Measurements from ENCODE around the gene FRRS1.
A peak's percentile ranks its signal among the peaks of the same experiment; 100 is the strongest.
"Not testable (repeated sequence)": the region's sequence is repeated elsewhere in the genome, so short reads cannot be mapped to it uniquely, and the experiment has no call there.

The FRRS1 gene, protein sequence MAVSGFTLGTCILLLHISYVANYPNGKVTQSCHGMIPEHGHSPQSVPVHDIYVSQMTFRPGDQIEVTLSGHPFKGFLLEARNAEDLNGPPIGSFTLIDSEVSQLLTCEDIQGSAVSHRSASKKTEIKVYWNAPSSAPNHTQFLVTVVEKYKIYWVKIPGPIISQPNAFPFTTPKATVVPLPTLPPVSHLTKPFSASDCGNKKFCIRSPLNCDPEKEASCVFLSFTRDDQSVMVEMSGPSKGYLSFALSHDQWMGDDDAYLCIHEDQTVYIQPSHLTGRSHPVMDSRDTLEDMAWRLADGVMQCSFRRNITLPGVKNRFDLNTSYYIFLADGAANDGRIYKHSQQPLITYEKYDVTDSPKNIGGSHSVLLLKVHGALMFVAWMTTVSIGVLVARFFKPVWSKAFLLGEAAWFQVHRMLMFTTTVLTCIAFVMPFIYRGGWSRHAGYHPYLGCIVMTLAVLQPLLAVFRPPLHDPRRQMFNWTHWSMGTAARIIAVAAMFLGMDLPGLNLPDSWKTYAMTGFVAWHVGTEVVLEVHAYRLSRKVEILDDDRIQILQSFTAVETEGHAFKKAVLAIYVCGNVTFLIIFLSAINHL

DNA sequence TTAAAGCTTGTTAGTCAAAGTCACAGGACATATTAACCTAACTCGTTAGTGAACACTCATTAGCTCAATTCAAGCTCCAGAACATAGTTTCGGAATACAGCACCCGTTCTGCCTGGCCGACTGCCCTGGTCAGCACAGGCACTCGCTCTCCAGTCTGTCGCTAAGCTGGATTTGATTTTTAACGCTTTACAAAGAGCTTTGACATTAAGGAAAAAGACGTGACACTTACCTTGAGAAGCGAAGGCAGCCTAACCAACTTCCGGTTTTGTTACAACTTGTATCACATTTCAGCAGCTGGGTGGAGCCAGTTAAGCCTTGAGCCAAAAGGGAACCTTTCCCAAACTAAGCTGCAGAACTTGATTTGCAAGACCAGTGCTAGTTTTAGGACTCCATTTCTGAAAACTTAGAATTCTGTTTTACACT lies at the start of gene FRRS1:
Gene FRRS1 (minus strand): TSS at position 258 of the 423 bp plus-strand sequence. CDS start 17,867 bp downstream, outside the sequence.
- peak in 1 of 2 donors; percentile 13 for DNase-seq (ENCODE audit: low read depth in 2 of 2)

DNA sequence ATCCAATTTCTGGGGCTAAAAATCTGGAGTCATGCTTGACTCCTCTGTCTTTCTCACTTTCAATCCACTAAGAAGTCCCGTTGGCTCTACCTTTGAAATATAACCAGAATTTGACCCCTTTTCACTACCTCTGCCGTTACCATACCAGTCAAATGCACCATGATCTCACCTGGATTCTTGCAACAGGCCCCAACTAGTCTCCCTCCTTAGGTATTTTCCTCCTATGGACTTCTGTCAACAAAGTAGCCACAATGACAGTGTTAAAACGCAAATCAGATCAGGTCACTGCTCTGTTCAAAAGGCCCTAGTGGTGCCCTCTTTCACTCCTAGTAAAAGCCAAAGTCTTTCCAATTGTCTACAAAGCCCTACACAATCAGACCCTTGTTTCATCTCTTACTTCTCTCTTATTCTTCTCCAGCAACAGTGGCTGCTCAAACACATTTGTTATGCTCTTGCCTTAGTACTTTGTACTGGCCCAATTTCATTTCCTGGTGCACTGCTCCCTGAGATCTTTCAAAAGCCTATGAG lies 48.0 kb upstream of the FRRS1 start:
- no peak for DNase-seq (ENCODE audit: low read depth in 2 of 2)

DNA sequence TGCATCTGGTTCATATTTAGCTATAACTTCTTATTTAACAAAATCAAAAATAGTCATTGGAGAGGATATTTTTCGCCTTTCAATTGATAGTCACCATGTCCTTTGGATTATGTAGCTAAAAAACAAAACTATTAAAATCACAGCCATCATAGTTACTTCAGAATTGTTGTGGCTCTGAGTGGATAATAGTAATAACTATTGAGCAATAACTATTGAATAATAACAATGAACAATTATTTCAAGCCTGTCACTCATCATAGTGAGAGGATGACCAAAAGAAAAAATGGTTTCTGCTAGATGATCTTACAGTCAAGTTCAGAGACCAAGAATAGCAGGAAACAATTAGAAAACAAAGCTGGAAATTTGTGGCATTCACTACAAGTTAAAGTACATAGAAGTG lies 45.3 kb upstream of the FRRS1 start:
- no peak for DNase-seq (ENCODE audit: low read depth in 2 of 2)

DNA sequence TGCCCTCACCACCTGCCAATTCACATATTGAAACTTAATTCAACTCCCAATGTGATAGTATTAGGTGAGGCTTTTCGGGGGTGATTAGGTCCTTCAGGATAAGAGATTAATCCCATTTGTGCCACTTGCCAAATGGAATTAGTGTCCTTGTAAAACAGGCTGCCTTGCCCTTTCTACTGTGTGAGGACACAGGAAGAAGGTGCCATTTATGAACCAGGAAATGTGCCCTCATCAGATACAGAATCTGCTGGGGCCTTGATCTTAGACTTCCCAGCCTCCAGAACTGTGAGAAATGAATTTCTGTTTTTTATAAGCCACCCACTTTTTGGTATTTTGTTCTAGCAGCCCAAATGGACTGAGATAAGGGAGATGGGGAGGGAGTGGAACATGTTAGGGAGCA lies 44.6 kb upstream of the FRRS1 start:
- no peak for DNase-seq (ENCODE audit: low read depth in 2 of 2)

DNA sequence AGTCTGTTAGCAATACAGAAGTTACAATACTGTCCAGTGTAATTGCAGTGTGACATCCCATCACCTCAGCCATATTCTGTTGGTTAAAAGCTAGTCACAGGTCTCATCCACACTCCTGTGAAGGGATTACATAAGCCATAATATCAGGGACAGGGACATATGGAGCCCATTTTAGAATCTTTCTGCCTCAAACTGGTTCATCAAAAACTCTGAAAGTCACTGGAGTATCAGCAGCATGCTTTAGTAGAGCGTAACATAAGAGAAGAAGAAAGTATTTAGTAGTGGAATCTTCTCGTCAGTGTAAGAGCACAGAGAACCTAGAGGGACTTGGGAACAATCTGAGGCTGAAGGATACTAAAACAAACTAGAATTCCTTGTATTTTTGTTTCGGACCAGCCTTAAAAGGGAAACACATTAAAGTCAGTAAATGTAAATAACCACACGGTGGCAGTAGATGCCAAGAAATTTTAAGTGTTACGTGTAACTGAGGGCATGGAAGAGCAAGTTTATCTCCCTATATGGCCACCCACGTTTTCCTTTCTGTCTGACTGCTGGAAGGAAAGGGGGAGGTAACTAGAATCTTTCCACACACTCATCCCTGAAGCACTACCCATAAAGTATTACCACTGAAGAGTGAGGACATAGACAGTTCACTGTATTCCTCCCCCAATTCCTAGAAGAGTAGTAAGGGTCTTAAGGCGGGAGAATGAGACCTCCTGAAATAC lies 42.1 kb upstream of the FRRS1 start:
- DNase-seq (ENCODE audit: low read depth in 2 of 2), result peak in 1 of 2 donors; percentile 22

DNA sequence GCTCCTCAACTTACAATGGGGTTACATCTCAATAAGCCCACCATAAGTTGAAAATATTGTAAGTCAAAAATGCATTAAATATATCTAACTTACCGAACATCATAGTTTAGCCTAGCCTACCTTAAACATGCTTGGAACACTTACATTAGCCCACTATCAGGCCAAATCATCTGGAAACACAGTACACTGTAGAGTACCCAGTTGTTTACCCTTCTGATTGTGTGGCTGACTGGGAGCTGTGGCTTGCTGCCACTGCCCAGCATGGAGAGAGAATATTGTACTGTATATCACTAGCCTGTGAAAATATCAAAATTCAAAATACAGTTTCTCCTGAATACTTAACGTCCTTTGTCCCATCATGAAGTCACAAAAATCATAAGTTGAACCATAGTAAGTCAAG lies 40.4 kb upstream of the FRRS1 start:
- no peak for DNase-seq (ENCODE audit: low read depth in 2 of 2)

DNA sequence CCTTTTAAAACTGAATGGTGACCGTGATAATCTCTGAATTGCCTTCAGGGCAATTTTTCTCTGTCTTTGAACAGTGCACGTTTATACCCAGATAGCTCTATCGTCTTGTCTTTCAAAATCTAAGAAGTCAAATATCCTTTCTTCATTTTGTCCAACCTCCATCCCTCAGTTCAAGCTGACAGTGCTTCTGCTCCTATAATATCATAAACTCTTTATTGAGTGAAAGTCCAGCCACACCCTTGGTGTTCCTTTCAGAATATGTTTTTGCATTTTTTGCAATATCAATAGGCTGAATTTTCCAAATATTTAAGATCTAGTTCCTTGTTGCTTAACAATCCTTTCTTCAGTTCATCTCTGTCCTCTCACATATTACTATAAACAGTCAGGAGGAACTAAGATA lies 35.1 kb upstream of the FRRS1 start:
- no peak for DNase-seq (ENCODE audit: low read depth in 2 of 2)

DNA sequence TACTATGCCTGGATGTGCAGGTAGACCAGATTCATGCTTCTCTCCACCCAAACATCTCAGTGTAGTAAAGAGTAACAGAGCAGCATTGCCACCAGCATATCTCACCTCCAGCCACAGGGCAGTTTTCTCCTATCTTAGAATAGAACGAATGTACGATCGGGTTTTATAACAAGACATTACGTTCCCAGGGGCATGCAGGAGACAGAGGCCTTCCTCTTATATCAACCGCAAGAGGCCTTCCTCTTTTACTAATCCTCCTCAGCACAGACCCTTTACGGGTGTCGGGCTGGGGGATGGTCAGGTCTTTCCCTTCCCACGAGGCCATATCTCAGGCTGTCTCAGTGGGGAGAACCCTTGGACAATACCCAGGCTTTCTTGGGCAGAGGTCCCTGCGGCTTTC lies 27.4 kb upstream of the FRRS1 start:
- DNase-seq (ENCODE audit: low read depth in 2 of 2), result not testable (repeated sequence)

DNA sequence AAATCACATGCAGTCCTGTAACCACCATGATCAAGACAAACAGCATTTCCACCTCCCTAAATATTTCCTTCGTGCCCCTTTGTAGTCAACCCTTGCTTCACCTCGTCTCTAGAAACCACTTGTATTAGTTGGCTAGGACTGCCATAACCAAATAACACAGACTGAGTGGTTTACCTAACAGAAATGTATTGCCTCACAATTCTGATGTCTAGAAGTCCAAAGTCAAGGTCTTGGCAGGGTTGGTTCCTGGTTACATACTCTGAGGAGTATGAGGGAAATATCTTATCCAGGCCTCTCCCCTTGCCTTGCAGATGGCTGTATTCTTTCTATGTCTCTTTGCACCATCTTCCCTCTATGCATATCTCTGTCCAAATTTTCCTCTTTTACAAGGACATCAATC lies 23.3 kb upstream of the FRRS1 start:
- DNase-seq (ENCODE audit: low read depth in 2 of 2), result no peak

DNA sequence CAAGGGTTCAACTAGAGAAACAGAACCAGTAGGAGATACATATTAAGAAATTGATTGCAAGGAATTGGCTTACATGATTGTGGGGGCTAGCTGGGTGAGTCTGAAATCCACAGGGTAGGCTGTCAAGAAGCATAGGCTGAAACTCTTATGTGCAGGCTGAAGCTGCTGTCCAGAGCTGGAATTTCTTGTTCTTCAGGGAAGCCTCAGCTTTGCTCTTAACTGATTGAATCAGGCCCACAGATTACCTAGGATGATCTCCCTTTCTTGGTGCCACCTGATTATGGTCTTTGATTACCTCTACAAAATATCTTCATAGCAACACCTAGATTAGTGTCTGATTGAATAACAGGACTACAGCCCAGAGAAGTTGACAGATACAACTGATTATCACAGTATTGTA lies 22.5 kb upstream of the FRRS1 start:
- no peak for DNase-seq (ENCODE audit: low read depth in 2 of 2)

DNA sequence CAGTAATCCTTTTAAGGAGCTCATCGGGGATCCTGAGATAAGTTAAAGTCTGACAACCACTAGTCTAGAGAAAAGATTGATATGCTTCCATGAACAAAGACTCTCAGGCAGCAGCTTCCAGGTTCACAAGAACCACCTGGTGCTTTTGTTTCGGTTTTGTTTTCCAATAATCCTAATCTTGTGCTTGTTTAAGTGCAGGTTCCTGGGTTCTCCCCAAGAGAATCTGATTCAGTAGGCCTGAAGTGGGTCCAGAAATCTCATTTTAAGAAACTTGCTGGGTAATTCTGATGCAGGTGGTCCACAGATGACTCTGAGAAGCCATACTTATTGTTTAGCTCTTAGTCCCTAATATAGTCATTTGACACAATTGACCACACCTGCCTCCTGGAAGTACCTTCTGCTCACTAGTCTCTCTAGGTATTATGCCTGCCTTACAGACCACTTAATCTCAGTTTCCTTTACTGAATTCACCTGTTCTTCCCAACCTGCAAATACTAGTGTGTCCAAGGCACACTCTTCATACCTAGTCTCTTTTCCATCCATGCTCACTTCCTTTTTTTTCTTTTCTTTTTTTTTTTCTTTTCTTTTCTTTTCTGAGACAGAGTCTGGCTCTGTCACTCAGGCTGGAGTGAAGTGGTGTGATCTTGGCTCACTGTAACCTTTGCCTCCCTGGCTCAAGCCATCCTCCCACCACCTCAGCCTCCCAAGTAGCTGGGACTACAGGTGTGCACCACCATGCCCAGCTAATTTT lies 20.5 kb upstream of the FRRS1 start:
- no peak for DNase-seq (ENCODE audit: low read depth in 2 of 2)

DNA sequence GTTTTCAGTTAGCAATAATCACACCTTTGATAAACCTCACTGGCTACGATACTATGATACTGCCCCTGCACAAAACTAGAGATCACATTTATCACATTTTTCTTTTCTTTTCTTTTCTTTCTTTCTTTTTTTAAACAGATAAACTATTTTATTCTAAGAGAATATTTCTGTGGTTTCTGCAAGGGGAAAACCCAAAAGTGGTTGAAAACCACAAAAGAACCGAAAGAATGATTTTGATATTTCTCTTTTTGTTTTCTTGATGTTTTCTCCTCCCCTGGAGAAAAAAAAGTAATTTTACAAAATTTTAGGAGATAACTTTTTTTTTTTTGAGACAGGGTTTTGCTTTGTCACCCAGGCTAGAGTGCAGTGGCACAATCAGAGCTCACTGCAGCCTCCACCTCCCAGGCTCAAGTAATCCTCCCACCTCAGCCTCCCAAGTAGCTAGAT lies 18.4 kb upstream of the FRRS1 start:
- DNase-seq (ENCODE audit: low read depth in 2 of 2), result no peak

DNA sequence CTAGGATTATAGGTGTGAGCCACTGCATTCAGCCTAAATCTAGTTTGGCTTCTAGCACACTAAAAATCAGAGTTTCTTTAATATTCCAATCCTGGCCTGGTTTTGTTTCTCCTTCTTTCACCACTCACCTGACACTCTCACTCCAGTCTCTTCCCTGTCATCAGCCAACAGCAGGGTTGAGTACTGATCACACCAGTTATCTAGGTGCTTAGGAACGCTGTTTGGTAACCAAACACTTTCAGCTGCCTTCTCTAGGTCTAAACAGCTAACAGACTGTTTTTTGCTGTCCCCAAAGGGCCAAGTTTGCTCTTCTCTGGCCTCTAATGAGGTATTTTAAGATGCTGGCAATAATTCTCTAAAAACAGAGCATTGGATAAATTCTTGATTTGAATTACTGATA lies 17.7 kb upstream of the FRRS1 start:
- DNase-seq (ENCODE audit: low read depth in 2 of 2), result no peak

DNA sequence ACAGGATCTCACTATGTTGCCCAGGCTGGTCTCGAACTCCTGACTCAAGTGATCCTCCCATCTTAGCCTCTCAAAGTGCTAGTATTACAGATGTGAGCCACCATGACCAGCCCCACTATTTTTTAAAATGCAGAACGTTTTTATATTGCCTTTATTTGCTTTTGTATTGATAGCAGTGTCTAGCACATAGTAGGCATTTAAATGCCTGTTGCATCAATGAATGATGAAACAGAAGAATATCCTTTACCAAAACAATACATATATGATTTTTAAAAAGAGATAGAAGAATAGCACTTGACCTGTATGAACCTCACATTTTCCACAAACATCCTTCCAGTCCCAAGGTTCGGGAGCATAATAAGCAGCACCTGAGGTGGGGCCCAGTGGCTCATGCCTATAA lies 16.5 kb upstream of the FRRS1 start:
- no peak for DNase-seq (ENCODE audit: low read depth in 2 of 2)

DNA sequence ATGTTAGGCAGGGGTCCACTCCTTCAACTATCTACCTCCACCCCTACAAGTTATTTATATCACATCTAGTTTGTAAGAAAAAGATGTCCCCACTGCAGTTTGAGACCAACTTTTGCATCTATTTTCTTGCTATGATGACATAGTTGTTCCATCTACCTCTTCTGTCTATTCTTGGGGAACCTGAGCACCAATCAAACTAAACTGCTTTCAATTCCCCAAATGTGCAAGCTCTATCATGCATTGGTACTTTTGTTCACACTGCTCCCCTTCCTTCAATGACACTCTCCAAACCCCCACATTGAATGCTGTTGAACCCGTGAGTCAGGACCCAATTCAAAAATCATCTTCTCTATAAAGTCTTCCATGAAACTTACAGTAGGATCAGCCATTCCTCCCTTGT lies 16.0 kb upstream of the FRRS1 start:
- DNase-seq (ENCODE audit: low read depth in 2 of 2), result no peak

DNA sequence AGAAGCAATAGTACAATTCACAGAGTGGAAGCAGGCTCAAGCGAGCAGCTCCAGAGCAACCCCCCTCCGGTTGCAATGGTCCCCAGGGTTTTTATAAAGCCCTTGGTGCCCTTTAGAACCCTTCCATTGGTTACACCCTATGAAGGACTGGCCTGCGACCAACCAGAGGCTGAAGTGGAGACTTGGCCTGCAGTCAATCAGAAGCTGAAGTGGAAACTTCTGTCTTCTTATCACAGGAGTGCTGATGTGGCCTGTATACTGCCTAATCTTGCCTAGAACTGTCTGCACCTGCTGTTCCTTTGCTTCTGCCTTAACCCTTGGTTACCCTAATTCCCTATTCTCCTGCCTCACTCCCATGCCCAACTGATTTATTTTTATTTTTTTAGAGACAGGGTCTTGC lies 15.4 kb upstream of the FRRS1 start:
- no peak for DNase-seq (ENCODE audit: low read depth in 2 of 2)

DNA sequence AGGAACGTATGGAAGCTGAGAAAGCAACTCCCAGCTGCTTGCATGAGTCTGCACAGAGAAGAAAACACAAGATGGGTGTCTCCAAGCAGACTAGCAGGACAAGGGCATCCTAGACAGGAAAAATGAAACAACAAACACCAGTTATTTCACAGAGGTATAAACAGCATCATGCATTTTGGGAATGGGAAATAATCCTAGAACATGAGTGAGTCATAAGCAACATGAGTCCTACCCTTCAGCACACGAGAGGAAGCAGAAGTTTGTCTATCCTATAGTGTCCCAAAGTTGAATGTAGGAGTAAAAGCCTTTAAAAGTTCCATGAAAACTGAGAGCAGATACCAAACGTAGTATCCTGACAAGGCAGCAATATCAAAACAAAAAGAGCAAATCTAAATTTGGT lies 11.3 kb upstream of the FRRS1 start:
- no peak for DNase-seq (ENCODE audit: low read depth in 2 of 2)

DNA sequence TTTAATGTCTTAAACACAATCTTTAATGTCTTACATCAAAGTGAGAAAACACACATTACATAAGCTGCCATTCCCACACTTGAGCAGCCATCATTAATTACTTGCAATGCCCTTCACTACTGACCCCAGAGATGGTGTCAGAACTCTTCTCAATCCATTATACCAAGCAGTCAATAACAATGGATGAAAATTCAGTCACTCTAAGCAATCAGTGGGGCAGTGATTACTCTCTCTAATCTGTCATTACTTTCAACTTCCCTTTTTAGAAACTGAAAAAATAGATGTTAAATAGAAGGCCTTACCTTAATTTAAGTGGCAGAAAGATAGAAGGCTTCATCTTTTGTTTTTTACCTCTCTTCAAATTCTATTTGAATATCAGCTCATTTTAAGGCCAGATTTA lies 9.7 kb upstream of the FRRS1 start:
- DNase-seq (ENCODE audit: low read depth in 2 of 2), result no peak

DNA sequence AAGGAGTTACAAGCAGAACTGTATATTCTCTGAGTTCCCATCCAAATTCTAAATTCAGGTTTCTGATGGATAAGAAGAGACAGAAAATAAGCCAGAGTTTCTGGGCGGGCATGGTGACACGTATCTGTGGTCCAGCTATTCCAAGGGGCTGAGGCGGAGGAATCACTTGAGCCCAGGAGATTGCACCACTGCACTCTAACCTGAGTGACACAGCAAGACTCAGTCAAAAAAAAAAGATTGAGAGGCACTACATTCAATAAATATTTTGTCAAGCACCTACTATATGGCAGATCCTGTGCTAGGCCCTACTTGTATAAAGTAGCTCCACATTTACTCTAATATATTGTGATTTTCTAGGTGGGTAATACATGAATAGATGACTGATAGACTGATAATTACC lies 6.4 kb upstream of the FRRS1 start:
- DNase-seq (ENCODE audit: low read depth in 2 of 2), result no peak

DNA sequence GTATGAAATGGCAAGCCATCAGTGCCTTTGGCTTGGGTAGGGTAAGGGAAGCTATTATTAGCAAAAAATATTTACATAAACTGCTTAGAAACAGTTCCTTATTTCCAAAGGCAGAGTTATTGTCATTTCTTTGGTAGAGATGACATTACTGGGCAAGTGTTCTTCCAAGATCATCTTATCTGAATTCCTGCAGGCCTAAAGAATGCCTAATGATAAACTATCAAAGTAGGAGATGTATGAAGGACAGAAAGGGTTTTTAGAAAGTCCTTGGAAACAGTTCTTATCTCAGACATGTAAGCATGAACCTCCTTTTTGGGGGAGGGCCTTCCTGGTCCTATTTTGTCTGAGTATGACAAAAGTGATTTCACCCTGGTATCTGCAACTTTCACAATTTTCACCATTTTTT lies 5.1 kb upstream of the FRRS1 start:
- DNase-seq (ENCODE audit: low read depth in 2 of 2), result no peak

DNA sequence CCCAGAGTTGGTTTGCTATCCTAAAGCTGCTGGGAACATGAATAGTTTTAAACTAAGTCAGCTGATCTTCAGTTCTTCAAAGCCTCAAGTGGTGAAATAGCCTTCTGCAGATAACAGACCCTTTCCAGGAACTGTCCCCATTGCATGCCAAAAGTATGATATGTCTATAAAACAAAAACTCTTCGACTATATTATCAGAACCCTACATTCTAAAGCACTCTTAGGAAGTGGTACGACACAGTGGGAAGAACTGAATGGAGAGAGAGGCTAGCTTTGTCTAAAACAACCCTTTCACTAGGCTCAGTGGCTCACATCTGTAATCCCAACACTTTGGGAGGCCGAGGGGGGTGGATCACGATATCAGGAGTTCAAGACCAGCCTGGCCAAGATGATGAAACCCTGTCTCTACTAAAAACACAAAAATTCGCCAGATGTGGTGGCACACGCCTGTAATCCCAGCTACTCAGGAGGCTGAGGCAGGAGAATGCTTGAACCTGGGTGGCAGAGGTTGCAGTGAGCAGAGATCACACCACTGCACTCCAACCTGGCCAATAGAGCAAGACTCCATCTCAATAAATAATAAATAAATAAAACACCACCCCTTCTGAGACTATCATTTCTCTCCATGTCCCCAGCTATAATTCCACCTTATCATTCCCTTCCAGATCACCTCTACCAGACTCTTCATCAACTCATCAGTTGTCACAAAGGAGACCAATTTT lies 2.2 kb upstream of the FRRS1 start:
- no peak for DNase-seq (ENCODE audit: low read depth in 2 of 2)

All from stimulated activated CD4-positive, alpha-beta T cell treated with anti-CD3 and anti-CD28 coated beads, Interleukin-15, amount 100 ng/mL, for 48 hours (primary cell).